ENCODE data around the gene CCDC192. TPM values are rescaled to one million over a fixed set of nuclear protein-coding genes. Genes with fewer than 3 reads are reported as not detected.

Gene CCDC192
- total RNA-seq, 1 experiment from 2014 or later, result not detected

- Mint-ChIP-seq H3K27me3 (ENCODE audit: insufficient read depth, unreplicated experiment) (no peaks in the 10 kb centered on the region), H3K4me1 (ENCODE audit: insufficient read depth, unreplicated experiment) (peaks cover 29% of the 10 kb centered on the region), H3K9me3 (ENCODE audit: unreplicated experiment) (no peaks in the 10 kb centered on the region), H3K36me3 (ENCODE audit: insufficient read depth, unreplicated experiment) (peaks cover 8% of the 10 kb centered on the region), H3K27ac (ENCODE audit: low read depth, unreplicated experiment) (no peak overlapping the region), H3K4me3 (ENCODE audit: unreplicated experiment) (no peak overlapping the region)
- no peak for TF ChIP-seq CTCF (IDR thresholded peaks at IDR 0.05; ENCODE audit: unreplicated experiment)
- no peak for DNase-seq (ENCODE audit: unreplicated experiment)
- ChIA-PET POLR2A (interaction anchor here (1.1 kb wide), 1 partner anchor 13 kb away, joined by 4 read pairs; no protein-coding TSS in a partner anchor), CTCF (interaction anchor here (0.7 to 1.1 kb wide), 3 partner anchors 13 to 587 kb away, joined by 4 to 7 read pairs (median 4); no protein-coding TSS in a partner anchor)
- intact Hi-C loops (cut with micrococcal nuclease), result no loop called here
- BruUV-seq (replicated peaks), result no TSS peak
Observed at GRCh38 chr5:127938746-127939145, 235.6 kb downstream of the CCDC192 start.

GRCh38 chr5:127940854-127941253 is 237.7 kb downstream of the CCDC192 start:
- H3K27me3 Mint-ChIP-seq (ENCODE audit: insufficient read depth, unreplicated experiment), result no peaks in the 10 kb centered on the region
- no peak overlapping the region for H3K4me3 Mint-ChIP-seq (ENCODE audit: unreplicated experiment)
- POLR2A ChIA-PET, result interaction anchor here (2.3 kb wide), 1 partner anchor 11 kb away, joined by 6 read pairs; no protein-coding TSS in a partner anchor
- intact Hi-C loops (cut with micrococcal nuclease), result no loop called here
- no peaks in the 10 kb centered on the region for H3K9me3 Mint-ChIP-seq (ENCODE audit: unreplicated experiment)
- TF ChIP-seq CTCF (IDR thresholded peaks at IDR 0.05; ENCODE audit: unreplicated experiment), result no peak
- DNase-seq (ENCODE audit: unreplicated experiment), result no peak
- H3K36me3 Mint-ChIP-seq (ENCODE audit: insufficient read depth, unreplicated experiment), result peaks cover 8% of the 10 kb centered on the region
- CTCF ChIA-PET, result interaction anchor here (0.6 to 2.0 kb wide), 3 partner anchors 31 to 367 kb away, joined by 3 to 8 read pairs (median 5); no protein-coding TSS in a partner anchor
- H3K27ac Mint-ChIP-seq (ENCODE audit: low read depth, unreplicated experiment), result no peak overlapping the region
- H3K4me1 Mint-ChIP-seq (ENCODE audit: insufficient read depth, unreplicated experiment), result peaks cover 12% of the 10 kb centered on the region
- BruUV-seq (replicated peaks), result no TSS peak

GRCh38 chr5:127941646-127942045 is 238.5 kb downstream of the CCDC192 start:
- BruUV-seq (replicated peaks), result no TSS peak

More at GRCh38 chr5:127941646-127942045, 238.5 kb downstream of the CCDC192 start:
- Mint-ChIP-seq H3K9me3 (ENCODE audit: unreplicated experiment) (no peaks in the 10 kb centered on the region), H3K36me3 (ENCODE audit: insufficient read depth, unreplicated experiment) (peaks cover 4% of the 10 kb centered on the region), H3K27ac (ENCODE audit: low read depth, unreplicated experiment) (no peak overlapping the region), H3K27me3 (ENCODE audit: insufficient read depth, unreplicated experiment) (no peaks in the 10 kb centered on the region), H3K4me3 (ENCODE audit: unreplicated experiment) (no peak overlapping the region), H3K4me1 (ENCODE audit: insufficient read depth, unreplicated experiment) (peaks cover 7% of the 10 kb centered on the region)
- intact Hi-C loops (cut with micrococcal nuclease), result no loop called here
- no peak for DNase-seq (ENCODE audit: unreplicated experiment)
- POLR2A ChIA-PET, result interaction anchor here (2.3 kb wide), 1 partner anchor 10 kb away, joined by 6 read pairs; no protein-coding TSS in a partner anchor
- CTCF ChIA-PET, result interaction anchor here (0.5 to 2.0 kb wide), 3 partner anchors 32 to 265 kb away, joined by 3 to 8 read pairs (median 4); no protein-coding TSS in a partner anchor
- no peak for TF ChIP-seq CTCF (IDR thresholded peaks at IDR 0.05; ENCODE audit: unreplicated experiment)

All from MCF 10A (cell line).